IMR-90 (cell line): ENCODE measurements around the gene PLOD3. TPM values are rescaled to one million over a fixed set of nuclear protein-coding genes. Genes with fewer than 3 reads are reported as not detected.

Experiments
- CTCF ChIP-seq: conservative IDR thresholded peaks from 2 replicates; pipeline ENCODE4 v1.5.1; 2012; ENCODE audit warnings: mild to moderate bottlenecking, low read depth, low read length, improper control_type of control experiment
- MAZ ChIP-seq: IDR thresholded peaks from 2 replicates; pipeline ENCODE4 v1.6.1; 2012; ENCODE audit warnings: low read depth, mild to moderate bottlenecking, low read length, improper control_type of control experiment, moderate library complexity, borderline replicate concordance
- polyA plus RNA-seq, 3 experiments: library from polyadenylated mRNA; depleted of rRNA; stranded (reverse); fragments of >200 nt; gene quantifications; 2 replicates each; pipeline ENCODE4 v1.2.3, GENCODE V29; 2012; ENCODE audit warnings: low replicate concordance in 1 of 3
- total RNA-seq: library from RNA; depleted of rRNA; stranded (reverse); fragments of >200 nt; gene quantifications from 2 replicates; pipeline ENCODE4 v1.2.3, GENCODE V29; 2012

PLOD3 gene
- total and polyA plus RNA-seq, 2 of the 4 experiments (the other 2 are of a cell fraction), result 21.7 to 159 TPM

- TF ChIP-seq CTCF, result no peak
- peak; percentile 80; the same call in 1 of the 2 replicates for TF ChIP-seq MAZ
Observed at GRCh38 chr7:101165075-101165957, 52.1 kb downstream of the PLOD3 start, which contains the start of gene VGF (continued).
